ENCODE measurements around the gene PPP1R8. TPM values are rescaled to one million over a fixed set of nuclear protein-coding genes. Genes with fewer than 3 reads are reported as not detected.

Gene PPP1R8
- 10 to 100 TPM; 33.2 to 51.6 (median 42.0) TPM for total RNA-seq

GRCh38 chr1:27830621-27831440 lies at the start of gene PPP1R8:
Gene PPP1R8 (plus strand): TSS chr1:27830782. CDS start chr1:27830836, 54 bp downstream.
- intact Hi-C loops (cut with DNase I): loop anchor here (10.0 kb wide), 2 partner anchors 106 to 156 kb away; partner anchors contain the start of genes FAM76A and IFI6
- WGBS: 0% methylated on average over 43 of the region's 60 CpGs
- TF ChIP-seq POLR2AphosphoS5 (IDR thresholded peaks at IDR 0.05): peak; percentile 96 to 98
- TF ChIP-seq EP300 (IDR thresholded peaks at IDR 0.05): no peak
- peak; percentile 62 for TF ChIP-seq POLR2A (IDR thresholded peaks at IDR 0.05; ENCODE audit: low read depth)

GRCh38 chr1:27782950-27783349 lies 47.6 kb upstream of the PPP1R8 start:
- 89% methylated on average over 3 of the region's 3 CpGs for WGBS
- TF ChIP-seq POLR2A (IDR thresholded peaks at IDR 0.05; ENCODE audit: low read depth) (no peak), CTCF (IDR thresholded peaks at IDR 0.05) (no peak), EP300 (IDR thresholded peaks at IDR 0.05) (no peak), POLR2AphosphoS5 (IDR thresholded peaks at IDR 0.05) (no peak)
- no peak for DNase-seq (ENCODE audit: extremely low spot score)
- Histone ChIP-seq H3K9me3 (no peaks in the 10 kb centered on the region), H3K27me3 (no peaks in the 10 kb centered on the region), H3K36me3 (peaks cover 0 to 22% (median 0%) of the 10 kb centered on the region in 4 donors), H3K27ac (replicated peaks in 1 of 4) (no peak overlapping the region), H3K4me1 (peaks cover 20 to 53% (median 22%) of the 10 kb centered on the region in 4 donors), H3K4me3 (no peak overlapping the region)
- intact Hi-C loops (cut with DNase I): no loop called here

More at GRCh38 chr1:27830621-27831440, at the start of gene PPP1R8:
- Histone ChIP-seq H3K27ac (replicated peaks in 1 of 4) (peak within 1 kb of the TSS; percentile 85 to 92 (median 92)), H3K27me3 (no peaks in the 10 kb centered on the region), H3K4me1 (peaks cover 15 to 38% (median 25%) of the 10 kb centered on the region in 4 donors), H3K4me3 (peak within 1 kb of the TSS; percentile 85 to 95 (median 90)), H3K36me3 (peaks cover 0 to 30% (median 9%) of the 10 kb centered on the region in 4 donors), H3K9me3 (no peaks in the 10 kb centered on the region)
- peak; percentile 96 for DNase-seq (ENCODE audit: extremely low spot score)

- WGBS: 90% methylated on average over 1 of the region's 1 CpG
These were observed 45.9 kb upstream of the PPP1R8 start for GRCh38 chr1:27784700-27785099.

GRCh38 chr1:27785781-27786455 lies 44.7 kb upstream of the PPP1R8 start:
- H3K4me3 ChIP-seq: no peak overlapping the region
- intact Hi-C loops (cut with DNase I): no loop called here
- no peaks in the 10 kb centered on the region for H3K27me3 ChIP-seq
- H3K4me1 ChIP-seq: peaks cover 36 to 49% (median 41%) of the 10 kb centered on the region in 4 donors
- H3K36me3 ChIP-seq: peaks cover 7 to 29% (median 12%) of the 10 kb centered on the region in 4 donors
- DNase-seq (ENCODE audit: extremely low spot score): no peak
- TF ChIP-seq POLR2AphosphoS5 (IDR thresholded peaks at IDR 0.05) (no peak), EP300 (IDR thresholded peaks at IDR 0.05) (no peak), CTCF (IDR thresholded peaks at IDR 0.05) (no peak), POLR2A (IDR thresholded peaks at IDR 0.05; ENCODE audit: low read depth) (no peak)
- H3K27ac ChIP-seq (replicated peaks in 1 of 4): no peak overlapping the region
- no peaks in the 10 kb centered on the region for H3K9me3 ChIP-seq

More at GRCh38 chr1:27784700-27785099, 45.9 kb upstream of the PPP1R8 start:
- Histone ChIP-seq H3K4me1 (peaks cover 31 to 50% (median 39%) of the 10 kb centered on the region in 4 donors), H3K27ac (replicated peaks in 1 of 4) (no peak overlapping the region), H3K4me3 (no peak overlapping the region), H3K9me3 (no peaks in the 10 kb centered on the region), H3K36me3 (peaks cover 0 to 25% (median 2%) of the 10 kb centered on the region in 4 donors), H3K27me3 (no peaks in the 10 kb centered on the region)
- no peak for TF ChIP-seq POLR2AphosphoS5 (IDR thresholded peaks at IDR 0.05)
- no peak for TF ChIP-seq POLR2A (IDR thresholded peaks at IDR 0.05; ENCODE audit: low read depth)
- TF ChIP-seq EP300 (IDR thresholded peaks at IDR 0.05): no peak
- DNase-seq (ENCODE audit: extremely low spot score): no peak
- intact Hi-C loops (cut with DNase I): no loop called here

GRCh38 chr1:27787895-27788294 lies 42.7 kb upstream of the PPP1R8 start:
- Histone ChIP-seq H3K4me3 (no peak overlapping the region), H3K27me3 (no peaks in the 10 kb centered on the region), H3K9me3 (no peaks in the 10 kb centered on the region), H3K4me1 (peaks cover 36 to 49% (median 40%) of the 10 kb centered on the region in 4 donors), H3K36me3 (peaks cover 13 to 35% (median 28%) of the 10 kb centered on the region in 4 donors), H3K27ac (replicated peaks in 1 of 4) (peak overlapping the region in 1 of 4 donors; percentile 70)
- TF ChIP-seq EP300 (IDR thresholded peaks at IDR 0.05) (no peak), CTCF (IDR thresholded peaks at IDR 0.05) (no peak), POLR2A (IDR thresholded peaks at IDR 0.05; ENCODE audit: low read depth) (no peak), POLR2AphosphoS5 (IDR thresholded peaks at IDR 0.05) (no peak)
- DNase-seq (ENCODE audit: extremely low spot score): no peak
- intact Hi-C loops (cut with DNase I): no loop called here
